HG02798 (cell line): ENCODE measurements around the gene TRAPPC13.
"Not testable (repeated sequence)": the region's sequence is repeated elsewhere in the genome, so short reads cannot be mapped to it uniquely, and the experiment has no call there.

Experiments used
- ATAC-seq: cut with Tn5 transposase; IDR thresholded peaks from one replicate; pipeline ENCODE4 v1.9.1; 2021; ENCODE audit warnings: mild to moderate bottlenecking; ENCODE audit not compliant: unreplicated experiment, poor library complexity

Gene TRAPPC13

DNA sequence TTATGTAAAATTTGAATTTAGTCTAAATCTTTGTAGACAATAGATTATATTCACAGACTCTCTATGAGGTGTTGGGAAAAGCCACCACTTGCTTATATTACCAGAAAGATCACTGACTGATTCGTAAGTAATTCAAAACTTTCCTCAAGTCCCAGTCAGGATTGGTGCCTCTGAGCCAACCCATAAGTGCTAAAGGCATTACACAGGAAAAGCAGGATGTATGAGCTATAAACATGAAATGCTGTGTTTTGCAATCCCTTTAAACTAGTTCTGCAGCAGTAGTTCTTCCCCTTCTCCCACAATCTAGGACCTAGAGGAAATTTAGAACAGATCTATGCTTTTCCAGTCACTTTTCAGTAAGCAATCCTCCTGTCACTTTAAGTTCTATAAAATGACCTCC lies 48.0 kb downstream of the TRAPPC13 start:
- no peak for ATAC-seq

DNA sequence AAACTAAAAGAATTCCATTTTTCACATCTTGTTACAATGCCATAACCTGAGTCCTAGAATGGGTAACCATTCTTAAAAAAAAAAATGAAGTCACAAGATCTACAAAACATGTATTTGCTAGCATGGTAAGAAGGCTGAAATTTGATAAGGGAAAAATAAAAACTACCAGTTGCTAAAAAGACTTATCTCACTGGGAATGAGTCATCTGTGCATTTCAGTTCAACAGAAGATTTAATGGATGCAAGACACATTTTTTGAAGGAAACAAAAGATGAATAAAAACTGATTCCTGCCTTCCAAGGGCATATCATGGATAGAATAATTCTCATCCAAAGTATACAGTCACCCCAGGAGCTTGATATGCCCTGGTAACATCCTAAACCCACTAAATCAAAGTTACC lies 49.9 kb downstream of the TRAPPC13 start:
- ATAC-seq = no peak

DNA sequence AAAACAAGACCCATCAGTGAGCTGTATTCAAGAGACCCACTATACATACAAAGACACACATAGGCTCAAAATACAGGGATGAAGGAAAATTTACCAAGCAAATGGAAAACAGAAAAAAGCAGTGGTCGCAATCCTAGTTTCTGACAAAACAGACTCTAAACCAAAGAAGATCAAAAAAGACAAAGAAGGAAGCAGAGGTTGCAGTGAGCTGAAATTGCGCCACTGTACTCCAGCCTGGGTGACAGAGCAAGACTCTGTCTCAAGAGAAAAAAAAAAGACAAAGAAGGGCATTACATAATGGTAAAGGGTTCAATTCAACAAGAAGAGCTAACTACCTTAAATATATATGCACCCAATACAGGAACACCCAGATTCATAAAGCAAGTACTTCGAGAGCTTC lies 51.2 kb downstream of the TRAPPC13 start:
- ATAC-seq = not testable (repeated sequence)

DNA sequence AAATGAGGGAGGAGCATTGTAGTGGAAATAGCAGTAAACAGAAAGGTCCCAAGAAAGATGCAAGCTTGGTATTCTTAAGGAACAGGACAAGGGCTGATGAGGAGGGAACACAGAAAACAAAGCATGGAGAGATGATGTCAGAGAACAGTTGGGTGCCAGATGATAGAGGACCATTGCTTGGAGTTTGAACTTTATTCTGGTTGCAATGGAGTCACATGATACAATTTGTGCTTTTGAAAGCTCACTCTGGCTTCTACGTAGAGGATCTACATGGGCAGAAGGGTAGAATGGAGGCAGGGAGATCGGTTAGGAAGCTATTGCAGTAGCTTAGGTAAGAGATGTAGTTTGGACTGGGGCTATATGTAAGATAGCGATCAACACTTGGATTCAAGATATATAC lies 57.3 kb downstream of the TRAPPC13 start:
- ATAC-seq = no peak

DNA sequence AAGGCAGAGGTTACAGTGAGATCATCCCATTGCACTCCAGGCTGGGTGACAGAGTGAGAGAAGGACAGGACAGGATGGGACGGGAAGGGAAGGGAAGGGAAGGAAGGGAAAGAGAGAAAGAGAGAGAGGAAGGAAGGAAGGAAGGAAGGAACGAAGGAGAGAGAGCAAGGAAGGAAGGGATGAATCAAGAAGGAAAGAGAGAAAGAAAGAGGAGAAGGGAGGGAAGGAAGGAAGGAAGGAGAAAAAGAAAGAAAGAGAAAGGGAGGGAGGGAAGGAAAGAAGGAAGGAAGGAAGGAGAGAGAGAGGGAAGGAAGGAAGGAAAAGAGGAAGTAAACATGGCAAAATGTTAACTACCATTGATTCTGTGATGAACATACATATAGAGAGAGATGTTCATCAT lies 68.3 kb downstream of the TRAPPC13 start:
- ATAC-seq = no peak

DNA sequence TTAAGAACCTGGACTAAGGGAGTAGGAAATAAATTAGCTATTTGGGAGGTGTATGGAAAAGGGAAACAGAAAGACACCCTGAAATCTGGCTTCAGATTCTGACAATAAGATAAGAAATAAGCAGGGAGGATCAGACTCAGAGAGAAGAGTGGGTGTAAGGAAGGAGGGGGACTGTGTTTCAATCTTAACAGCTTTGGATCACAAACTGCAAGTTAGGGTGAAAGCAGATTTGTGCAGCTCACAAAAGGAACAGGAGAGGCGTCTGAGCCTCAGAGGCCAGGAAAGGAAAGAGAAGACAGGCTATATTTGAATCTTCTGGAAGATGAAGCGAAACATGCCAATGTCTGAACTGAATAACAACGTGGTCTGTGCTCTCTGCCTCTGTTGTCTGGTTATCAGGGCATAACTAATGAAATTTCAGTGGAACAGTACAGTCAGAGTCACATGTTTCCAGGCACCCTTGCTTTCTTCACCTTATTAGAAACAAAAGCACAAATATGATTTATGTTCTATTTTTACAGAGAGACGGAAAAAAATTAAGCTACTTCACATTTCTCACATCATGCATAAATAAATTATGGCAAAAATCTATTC lies 70.4 kb downstream of the TRAPPC13 start:
- no peak for ATAC-seq

DNA sequence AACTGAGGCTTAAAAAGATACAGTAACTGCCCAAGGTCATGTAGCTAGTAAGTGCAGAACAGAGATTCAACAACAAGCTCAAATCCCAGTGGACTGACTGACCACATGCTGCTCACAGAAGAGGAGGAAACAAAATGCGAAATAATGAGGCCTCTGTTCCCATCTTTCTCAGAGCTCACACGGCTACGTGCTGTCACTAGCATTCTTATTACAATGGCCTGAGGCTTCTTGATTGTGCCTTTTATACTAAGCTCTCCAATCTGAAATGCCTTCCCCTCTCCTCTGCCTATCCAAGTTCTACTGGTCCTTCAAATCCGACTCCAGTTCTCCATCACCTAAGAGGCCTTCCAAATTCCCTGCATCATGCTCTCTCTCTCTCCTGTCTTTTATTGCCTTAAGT lies 71.1 kb downstream of the TRAPPC13 start:
- ATAC-seq = no peak

DNA sequence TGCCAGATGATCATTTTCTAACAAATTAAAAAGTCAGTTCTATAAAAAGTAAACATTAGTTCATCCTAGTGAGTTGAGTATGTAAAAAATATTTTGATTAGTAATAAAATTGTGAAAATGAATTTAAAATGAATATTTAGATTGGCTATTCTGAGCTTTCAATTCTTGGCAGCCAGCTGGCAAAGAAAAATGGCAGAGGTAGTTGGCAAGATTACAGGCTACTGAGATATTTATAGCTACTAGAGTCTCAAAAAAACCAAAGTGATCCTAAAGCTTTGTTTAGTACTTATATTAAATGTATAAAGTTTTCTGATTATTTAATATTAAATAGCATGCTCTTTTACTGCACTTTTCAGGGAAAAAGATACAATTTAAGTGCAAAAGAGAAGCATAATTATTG lies 72.1 kb downstream of the TRAPPC13 start:
- no peak for ATAC-seq

DNA sequence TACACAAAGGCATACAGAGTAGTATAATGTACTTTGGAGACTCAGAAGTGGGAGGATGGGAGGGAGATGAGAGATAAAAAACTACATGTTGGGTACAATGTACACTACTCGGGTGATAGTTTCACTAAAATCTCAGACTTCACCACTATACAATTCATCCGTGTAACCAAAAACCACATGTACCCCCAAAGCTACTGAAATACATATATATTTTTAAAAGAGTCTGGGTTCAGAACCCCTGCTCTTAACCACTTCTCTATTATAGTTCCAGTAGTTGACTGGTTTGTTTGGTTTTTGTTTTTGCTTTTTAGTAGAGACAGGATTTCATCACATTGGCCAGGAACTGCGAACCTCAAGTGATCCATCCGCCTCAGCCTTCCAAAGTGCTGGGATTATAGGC lies 74.5 kb downstream of the TRAPPC13 start:
- ATAC-seq = peak; percentile 41

DNA sequence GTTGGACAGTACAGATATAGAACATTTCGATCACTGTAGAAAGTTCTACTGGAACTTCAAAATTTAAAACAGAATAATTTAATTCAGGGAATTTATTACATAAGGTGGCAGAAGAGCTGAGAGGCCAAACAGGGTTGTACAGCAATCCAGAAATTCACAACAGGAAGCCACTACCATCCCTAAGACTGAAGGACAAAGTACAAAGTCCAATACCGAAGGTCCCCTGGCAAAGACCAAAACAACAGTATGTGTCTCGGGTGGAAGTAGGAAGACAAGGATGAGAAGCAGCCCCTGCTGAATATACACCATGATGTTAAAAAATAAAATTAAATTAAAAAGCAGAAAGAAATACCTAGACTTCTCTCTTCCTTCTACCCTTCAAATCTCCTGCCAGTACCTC lies 77.2 kb downstream of the TRAPPC13 start:
- no peak for ATAC-seq

DNA sequence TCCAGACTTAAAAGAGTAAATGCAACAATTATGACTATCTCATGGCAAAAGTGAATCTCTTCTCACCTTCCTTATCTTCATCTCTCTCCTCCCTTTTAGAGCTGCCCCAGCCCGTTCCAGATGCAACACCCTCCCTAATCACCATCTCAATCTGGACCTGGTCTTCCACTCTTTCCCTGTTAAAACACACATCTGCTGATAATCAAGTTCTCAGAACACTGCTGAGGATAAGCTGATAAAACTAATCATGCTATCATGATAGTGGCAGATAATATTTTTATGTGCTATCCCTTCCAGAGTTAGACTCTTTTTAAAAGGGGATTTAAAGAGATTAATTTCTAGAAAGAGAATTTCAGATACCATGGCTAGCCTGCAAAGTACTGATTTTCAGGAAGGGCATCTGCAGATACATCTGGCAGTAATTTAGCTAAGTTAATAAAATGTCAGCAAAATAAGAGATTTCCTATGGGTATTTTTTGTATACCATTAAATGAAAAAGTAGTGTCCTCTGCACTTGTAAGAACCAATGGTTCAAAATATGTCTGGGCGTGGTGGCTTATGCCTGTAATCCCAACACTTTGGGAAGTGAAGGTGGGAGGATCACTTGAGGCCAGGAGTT lies 79.9 kb downstream of the TRAPPC13 start:
- ATAC-seq = no peak

DNA sequence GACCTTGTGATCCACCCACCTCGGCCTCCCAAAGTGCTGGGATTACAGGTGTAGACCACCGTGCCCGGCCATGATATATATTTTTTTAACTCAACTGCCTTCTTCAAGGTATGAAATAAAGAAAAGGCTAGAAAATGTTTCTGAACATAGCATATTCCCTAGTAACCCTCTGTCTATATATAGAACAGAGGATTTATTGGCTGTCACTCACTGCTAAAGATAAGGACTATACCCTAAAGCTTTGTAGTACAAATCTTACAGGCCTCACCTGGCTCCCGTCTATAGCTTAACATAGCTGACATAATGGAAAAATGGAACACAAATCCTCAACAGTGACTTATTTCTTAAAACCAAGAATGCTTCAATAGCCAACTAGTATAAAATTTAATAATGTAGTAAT lies 82.8 kb downstream of the TRAPPC13 start:
- ATAC-seq = no peak

DNA sequence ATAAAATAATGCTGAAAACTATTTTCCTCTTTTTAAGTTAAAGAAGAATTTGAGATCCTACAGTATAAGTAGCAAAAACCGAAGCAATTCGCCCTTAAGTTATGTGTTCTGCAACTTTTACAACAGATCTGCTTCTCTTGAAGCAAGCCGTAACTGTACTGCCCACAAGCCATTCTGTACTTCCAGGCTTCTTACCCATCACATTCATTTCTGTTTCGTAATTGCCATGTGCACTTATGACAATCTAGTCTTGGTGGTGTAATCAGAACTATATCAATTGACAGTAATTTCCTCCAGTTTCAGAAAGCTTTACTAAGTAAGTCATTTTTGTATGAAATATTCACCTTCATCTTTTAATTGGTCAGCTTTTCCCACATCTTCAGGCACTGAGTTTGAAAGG lies 83.3 kb downstream of the TRAPPC13 start:
- no peak for ATAC-seq
